Lower leg skin (tissue), 3 donors: ENCODE data around the gene TNFSF9.

ENCODE experiments used
- POLR2A ChIP-seq, 2 donors: fragments of 450-650 bp; IDR thresholded peaks; one replicate each; pipeline ENCODE4 v1.6.1; 2016 to 2017; ENCODE audit warnings: antibody characterized with exemption in 2 of 2, mild to moderate bottlenecking in 1 of 2, moderate library complexity in 1 of 2
- TF ChIP-seq, protein P1 (sequence below), 3 donors: fragments of 450-650 bp; IDR thresholded peaks; one replicate each; pipeline ENCODE4 v1.5.1; 2016; ENCODE audit warnings: antibody characterized with exemption in 3 of 3, mild to moderate bottlenecking in 3 of 3, moderate library complexity in 2 of 3

DNA sequence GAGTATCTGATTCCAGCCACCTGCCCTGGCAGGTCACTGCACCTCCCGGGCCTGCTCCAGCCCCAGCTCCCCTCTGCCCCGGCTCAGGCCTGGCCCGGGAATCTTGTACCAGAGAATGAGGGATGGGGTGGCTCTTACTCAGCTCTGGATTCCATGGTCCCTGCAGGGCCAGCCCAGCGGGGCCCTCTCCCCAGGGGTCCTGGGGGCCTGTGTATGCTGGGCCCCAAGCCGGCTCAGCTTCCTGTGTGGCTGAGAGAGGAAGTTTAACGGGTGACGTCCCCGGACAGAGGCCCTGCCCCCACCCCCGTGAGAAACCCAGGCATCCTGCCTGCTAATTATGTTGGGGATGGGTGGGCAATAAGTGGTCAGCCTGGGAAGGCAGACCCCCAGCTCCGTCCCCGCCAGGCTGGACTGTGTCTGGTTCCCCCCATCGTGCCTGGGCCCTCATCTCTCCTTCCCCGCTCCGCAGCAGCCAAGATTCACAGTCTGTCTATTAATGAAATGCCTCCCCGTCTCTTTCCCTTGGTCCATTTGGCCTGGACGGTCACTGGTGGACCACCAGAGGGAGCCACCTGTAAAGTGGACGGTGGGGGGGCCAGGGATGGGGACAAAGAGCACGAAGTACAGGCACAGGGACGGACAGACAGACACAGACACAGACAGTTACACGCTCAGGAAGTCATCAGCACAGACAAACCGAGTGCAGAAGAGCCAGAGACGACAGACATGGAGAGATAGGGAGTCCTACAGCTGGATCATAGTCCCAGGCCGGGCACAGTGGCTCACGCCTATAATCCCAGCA lies 49.1 kb upstream of the TNFSF9 start, which contains the start of gene DENND1C:
- TF ChIP-seq, protein P1, sequence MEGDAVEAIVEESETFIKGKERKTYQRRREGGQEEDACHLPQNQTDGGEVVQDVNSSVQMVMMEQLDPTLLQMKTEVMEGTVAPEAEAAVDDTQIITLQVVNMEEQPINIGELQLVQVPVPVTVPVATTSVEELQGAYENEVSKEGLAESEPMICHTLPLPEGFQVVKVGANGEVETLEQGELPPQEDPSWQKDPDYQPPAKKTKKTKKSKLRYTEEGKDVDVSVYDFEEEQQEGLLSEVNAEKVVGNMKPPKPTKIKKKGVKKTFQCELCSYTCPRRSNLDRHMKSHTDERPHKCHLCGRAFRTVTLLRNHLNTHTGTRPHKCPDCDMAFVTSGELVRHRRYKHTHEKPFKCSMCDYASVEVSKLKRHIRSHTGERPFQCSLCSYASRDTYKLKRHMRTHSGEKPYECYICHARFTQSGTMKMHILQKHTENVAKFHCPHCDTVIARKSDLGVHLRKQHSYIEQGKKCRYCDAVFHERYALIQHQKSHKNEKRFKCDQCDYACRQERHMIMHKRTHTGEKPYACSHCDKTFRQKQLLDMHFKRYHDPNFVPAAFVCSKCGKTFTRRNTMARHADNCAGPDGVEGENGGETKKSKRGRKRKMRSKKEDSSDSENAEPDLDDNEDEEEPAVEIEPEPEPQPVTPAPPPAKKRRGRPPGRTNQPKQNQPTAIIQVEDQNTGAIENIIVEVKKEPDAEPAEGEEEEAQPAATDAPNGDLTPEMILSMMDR (IDR thresholded peaks at IDR 0.05) = no peak
- no peak for TF ChIP-seq POLR2A (IDR thresholded peaks at IDR 0.05)
